HG03354 (cell line): ENCODE measurements around the gene PLD4.
"Not testable (repeated sequence)": the region's sequence is repeated elsewhere in the genome, so short reads cannot be mapped to it uniquely, and the experiment has no call there.

Experiments
- ATAC-seq: cut with Tn5 transposase; IDR thresholded peaks from one replicate; pipeline ENCODE4 v1.9.1; 2021; ENCODE audit warnings: mild to moderate bottlenecking; ENCODE audit not compliant: unreplicated experiment, poor library complexity, severe bottlenecking

The PLD4 gene

DNA sequence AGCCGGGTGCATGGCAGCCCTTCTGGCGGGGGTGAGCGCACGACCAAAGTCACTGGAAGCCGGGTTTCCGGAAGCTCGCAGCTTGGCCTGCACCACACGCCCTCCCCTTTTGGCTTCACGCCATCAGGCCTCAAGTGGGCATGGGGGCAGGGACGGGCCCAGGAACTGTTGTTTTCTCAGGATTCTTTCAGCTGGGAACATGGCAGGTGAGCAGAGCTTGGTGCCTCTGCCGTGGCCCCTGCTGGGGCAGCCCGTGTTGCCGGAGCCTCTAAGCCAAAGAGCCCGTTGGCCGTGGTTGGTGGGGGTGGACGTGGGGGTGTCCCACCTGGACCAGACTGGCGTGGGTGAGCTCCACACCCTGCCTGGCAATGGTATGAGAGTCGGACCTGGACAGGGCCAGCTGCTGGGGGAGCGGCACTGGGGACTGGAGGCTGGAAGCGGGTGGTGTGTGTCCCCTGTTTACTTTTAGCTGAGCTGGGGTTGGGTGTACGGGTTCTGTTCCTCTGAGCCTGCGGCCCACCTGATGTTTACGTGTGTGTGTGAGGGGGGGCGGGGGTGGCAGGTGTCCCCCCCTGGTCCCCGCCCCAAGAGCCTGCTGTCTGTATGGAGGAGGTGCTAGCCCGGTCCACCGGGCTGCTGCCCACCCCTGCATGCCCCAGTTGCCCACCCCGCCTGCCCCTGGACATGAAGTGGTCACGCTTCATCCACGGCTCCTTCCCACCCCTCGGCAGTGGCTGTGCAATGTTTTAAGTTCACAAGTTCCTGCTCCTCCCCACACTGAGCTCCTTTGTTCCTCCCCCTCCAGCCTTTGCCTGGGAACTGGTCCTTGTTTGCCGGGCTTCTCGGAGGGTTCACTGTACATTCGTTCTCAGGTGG, 28.7 kb upstream of the PLD4 start:
- ATAC-seq = no peak

DNA sequence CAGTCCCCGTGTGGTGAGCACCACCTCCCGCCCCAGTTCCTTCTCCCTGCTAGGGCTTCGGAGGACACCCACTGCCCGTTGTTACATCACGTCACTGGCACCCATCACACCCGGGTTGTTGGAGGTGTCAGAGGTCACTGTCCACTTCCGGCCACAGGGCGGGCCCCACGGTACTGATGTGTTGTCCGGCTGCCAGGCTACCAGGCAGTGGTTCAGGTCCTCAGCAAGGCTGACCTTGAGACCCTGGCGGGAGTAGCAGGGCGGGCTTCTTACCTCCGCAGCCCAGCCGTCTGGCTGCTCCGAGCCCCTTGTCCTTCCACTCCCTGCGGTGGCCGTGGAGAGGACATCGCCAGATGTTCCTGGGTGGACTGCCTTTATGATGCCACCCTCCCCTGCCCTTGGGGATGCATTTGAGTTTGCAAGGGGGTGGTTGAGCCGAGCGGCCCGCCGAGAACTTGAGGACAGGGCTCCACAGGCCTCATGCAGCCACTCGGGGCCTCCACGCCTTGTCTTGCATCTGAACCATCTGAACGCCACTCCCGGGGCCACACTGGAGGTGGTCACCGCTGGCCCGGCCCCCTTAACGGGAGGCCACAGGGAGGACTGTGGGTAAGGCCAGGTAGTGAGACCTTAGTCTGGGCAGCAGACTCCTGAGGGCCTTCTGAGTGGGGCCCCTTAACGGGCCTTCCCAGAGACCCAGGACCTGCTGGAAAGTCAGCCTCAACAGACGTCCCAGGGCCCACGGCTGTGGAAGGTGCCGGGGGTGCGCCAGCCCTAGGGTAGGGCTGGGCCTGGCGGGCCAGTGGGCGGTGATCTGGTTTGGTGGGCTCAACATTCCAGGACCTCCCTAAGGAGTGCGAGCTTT, 27.1 kb upstream of the PLD4 start:
- ATAC-seq = no peak

GRCh38 chr14:104898195-104898558, 26.5 kb upstream of the PLD4 start:
- no peak for ATAC-seq

DNA sequence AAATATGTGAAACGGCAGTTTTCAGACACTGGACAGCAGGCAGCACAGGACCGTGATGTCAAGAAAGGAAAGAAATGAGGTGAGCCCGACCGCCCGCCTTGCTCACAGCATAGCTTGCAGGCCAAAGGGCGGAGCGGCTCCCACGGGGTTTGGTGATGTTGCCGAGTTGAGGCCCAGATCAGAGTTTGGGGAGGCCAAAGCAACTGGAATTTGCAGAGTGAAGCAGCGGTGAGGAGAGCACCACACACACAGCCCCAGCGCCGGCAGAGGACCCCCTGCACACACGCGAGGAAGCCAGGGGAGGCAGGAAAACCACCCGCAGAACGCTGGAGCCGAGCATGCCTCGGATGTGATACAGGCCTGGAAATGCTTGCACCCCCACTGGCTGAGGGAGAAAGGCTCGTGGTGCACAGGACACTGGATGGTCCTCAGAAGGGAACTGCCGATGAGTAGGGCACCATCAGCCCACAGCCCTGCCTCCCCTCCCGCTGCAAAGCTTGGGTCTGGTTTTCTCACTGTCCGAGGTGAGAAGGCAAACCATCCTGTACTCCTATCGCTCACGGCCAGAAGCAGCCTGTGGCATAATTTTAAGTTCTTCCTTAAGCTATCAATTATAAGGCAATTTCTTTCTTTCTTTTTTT, 25.7 kb upstream of the PLD4 start:
- ATAC-seq = no peak

DNA sequence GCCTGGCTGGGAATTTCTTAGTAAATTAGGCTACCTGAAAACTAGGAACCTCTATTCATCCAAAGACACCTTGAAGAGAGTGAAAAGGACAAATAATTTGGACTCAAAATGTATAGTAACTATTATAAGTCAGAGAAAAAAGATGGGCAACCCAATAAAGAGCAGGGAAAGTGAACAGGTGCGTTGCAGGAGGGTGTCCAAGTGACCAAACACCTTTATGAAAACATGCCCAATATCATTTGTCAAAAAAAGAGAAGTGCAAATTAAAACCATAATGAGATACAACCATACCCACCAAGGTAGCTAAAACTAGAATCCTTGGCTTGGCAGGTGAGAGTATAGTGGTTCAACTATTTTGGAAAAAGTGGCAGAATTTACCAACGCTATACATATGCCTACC, 24.9 kb upstream of the PLD4 start:
- no peak for ATAC-seq

GRCh38 chr14:104900639-104901512, 23.8 kb upstream of the PLD4 start:
- ATAC-seq = no peak

DNA sequence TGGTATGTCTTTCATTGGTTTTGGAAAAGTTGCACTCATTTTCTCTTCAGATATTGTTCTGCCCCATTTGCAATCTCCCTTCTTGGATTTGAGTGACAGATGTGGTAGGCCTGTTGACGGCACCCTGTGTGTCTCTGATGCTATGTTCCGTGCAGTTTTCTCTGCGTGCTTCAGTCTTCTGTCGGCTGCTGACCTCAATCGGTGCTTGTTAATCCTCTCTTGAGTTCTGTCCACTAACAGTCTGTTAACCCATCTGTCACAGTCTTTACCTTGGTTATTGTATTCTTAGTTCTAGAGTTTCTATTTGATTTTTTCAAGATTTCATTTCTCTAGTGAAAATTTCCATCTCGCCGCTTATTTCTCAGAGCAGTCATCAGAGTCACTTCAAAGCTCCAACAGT, 20.7 kb upstream of the PLD4 start:
- ATAC-seq = no peak

DNA sequence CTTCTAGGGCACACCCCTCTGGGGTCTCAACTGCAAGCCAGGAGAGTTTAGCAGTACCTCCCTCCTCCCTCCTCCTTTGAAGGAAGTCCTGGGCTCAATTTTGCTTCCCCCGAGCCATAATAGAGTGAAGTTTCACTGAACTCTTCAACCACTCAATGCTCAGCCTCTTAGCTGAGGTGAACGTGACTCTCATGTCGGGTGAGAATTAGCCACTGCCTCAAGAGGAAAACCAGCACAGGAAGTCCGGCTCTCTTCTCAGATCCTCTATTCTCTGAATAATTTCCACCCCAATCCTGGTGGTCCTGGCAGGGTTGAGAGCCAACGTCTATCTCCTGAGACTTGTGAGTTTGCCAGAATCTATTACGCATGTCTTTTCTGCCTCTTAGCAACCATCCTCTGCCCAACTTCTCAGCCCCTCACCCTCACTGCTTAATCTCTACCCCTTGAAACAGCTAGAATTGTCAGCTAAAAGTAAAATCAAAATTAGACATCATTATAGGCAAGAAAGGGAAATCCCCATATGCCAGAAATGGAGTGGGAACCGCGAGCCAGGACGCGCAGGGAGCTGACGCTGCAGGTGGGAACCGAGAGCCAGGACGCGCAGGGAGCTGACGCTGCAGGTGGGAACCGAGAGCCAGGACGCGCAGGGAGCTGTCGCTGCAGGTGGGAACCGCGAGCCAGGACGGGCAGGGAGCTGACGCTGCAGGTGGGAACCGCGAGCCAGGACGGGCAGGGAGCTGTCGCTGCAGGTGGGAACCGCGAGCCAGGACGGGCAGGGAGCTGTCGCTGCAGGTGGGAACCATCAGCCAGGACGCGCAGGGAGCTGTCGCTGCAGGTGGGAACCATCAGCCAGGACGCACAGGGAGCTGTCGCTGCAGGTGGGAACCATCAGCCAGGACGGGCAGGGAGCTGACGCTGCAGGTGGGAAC, 19.8 kb upstream of the PLD4 start:
- ATAC-seq = not testable (repeated sequence)

GRCh38 chr14:104905579-104905933, 19.1 kb upstream of the PLD4 start:
- ATAC-seq = not testable (repeated sequence)

DNA sequence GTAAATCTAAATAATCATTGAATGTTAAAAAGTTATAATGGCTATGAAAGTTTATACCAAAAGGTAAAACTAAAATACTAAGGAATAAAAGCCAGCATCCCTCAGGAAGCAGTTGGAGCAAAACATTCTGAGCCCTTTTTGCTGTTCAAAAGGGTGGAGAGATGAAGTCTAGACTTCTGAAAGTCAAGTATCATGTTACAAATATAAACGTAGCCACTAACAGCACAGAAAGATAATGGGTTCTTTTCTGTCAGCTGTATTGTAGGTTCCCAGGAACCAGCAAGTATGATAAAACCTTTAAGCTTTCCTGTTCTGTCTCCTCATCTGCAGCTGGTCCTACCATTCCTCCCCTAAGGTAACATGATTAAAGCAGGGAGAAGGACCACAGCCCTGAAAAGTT, 16.4 kb upstream of the PLD4 start:
- no peak for ATAC-seq

GRCh38 chr14:104912053-104912452, 12.6 kb upstream of the PLD4 start:
- no peak for ATAC-seq

DNA sequence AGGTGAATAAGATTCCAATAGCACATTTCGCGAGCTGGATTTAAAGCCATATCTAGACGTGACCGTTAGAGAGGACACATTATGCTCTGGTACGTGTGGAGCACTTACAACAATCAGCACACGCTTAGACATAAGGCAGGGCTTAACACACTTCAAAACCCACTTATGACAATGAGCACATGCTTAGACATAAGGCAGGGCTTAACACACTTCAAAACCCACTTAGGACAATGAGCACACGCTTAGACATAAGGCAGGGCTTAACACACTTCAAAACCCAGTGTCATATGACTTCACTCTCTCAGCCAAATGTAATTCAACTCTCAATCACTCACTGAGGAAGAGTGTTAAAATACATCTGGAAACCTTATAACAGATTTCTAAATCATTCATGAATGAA, 11.2 kb upstream of the PLD4 start:
- no peak for ATAC-seq

DNA sequence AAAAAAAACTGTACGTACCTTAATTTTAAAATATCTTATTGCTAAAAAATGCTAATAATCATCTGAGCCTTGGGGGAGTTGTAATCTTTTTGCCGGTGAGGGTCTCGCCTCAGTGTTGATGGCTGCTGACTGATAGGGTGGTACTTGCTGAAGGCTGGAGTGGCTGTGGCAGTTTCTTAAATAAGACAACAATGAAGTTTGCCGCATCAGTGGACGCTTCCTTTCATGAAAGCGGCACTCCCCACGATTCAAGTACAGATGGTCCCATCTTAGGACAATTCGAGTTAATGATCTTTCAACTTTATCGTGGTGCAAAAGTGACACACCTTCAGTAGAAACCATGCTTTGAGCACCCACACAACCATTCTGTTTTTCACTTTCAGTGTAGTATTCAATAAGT, 7.6 kb upstream of the PLD4 start:
- ATAC-seq = no peak

DNA sequence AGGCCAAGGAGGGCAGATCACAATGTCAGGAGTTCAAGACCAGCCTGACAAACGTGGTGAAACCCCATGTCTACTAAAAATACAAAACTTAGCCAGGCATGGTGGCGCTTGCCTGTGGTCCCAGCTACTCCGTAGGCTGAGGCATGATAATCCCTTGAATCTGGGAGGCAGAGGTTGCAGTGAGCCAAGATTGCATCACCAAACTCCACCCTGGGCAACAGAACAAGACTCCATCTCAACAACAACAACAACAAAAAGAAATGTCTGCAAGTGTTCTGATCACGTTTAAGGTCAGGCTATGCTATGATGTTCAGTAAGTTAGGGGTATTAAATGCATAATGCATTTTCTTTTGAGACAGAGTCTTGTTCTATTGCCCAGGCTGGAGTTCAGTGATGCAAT, 6.7 kb upstream of the PLD4 start:
- no peak for ATAC-seq

DNA sequence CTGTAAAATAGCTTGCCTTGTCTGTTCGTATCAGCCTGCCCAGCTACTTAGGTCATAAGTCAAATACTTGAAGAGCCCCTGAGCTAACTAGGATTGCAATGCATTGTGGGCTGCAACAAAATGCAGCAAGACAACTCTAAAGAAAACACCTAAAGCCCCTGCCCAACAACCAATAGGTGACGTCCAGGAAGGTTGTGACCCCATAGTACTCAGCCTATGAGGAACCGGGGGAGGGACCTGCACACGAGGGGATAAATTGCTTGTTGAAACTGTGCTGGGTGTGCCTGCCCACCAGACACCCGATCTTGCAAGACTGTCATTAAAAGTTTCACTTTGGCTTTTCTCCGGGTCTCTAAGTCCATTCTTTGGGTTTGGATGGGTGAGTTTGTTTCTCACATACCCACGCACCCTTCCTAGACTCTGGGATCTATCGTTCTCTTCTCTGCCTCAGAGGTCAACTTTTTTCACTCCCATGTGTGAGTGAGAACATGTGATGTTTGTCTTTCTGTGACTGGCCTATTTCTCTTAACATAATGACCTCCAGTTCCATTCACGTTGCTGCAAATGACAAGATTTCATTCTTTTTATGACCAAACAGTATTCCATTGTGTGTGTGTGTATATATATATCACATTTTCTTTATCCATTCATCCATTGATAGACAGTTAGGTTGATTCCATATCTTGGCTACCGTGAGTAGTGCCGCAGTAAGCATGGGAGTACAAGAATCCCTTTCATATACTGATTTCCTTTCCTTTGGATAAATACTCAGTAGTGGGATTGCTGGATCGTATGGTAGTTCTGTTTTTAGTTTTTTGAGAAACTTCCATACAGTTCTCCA, 5.3 kb upstream of the PLD4 start:
- ATAC-seq = not testable (repeated sequence)

DNA sequence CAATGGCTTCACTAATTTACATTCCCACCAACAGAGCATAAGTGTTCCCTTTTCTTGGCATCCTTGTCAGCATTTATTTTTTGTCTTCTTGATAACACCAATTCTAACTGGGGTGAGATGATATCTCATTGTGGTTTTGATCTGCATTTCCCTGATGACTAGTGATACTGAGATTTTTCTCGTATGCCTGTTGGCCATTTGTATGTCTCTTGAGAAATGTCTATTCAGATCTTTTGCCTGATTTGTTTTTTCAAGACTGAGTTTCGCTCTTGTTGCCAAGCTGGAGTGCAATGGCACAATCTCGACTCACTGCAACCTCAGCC, 4.7 kb upstream of the PLD4 start:
- ATAC-seq = no peak

- ATAC-seq = no peak
These were observed 849 bp upstream of the PLD4 start for GRCh38 chr14:104923640-104924420.
